Uterus (tissue), 2 donors: Measurements from ENCODE around the gene TNPO2.

Experiments used
- POLR2A ChIP-seq, 2 donors: fragments of 450-650 bp; IDR thresholded peaks; one replicate each; pipeline ENCODE4 v1.6.1; 2016; ENCODE audit warnings: antibody characterized with exemption in 2 of 2, mild to moderate bottlenecking in 1 of 2, moderate library complexity in 1 of 2
- TF ChIP-seq, protein P1 (sequence below), 4 experiments: fragments of 200-600 bp in 2 of 4; fragments of 450-650 bp in 2 of 4; sonication (generic) in 2 of 4; IDR thresholded peaks; one replicate each; pipeline ENCODE4 v1.5.1; 2016 to 2019; ENCODE audit warnings: antibody characterized with exemption in 4 of 4, mild to moderate bottlenecking in 2 of 4, moderate library complexity in 1 of 4

DNA sequence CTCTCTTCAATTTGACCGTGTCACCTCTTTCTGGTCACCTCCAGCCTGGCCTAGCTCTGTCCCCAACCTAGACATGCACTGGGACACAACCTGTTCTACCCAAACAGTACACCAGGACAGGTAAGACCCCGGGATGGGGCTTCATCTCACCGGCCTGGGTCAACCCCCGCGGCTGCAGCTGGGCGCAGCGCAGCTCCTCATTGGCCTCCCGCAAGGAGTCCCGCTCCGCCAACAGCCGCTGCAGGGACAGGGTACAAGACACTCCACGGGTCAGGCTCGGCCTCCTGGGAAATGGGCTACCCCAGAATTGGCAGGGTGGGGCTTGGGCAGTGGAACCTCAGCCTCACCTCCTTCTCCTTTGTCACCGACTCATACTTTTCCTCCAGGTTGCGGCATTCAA, 43.9 kb upstream of the TNPO2 start:
- TF ChIP-seq, protein P1, sequence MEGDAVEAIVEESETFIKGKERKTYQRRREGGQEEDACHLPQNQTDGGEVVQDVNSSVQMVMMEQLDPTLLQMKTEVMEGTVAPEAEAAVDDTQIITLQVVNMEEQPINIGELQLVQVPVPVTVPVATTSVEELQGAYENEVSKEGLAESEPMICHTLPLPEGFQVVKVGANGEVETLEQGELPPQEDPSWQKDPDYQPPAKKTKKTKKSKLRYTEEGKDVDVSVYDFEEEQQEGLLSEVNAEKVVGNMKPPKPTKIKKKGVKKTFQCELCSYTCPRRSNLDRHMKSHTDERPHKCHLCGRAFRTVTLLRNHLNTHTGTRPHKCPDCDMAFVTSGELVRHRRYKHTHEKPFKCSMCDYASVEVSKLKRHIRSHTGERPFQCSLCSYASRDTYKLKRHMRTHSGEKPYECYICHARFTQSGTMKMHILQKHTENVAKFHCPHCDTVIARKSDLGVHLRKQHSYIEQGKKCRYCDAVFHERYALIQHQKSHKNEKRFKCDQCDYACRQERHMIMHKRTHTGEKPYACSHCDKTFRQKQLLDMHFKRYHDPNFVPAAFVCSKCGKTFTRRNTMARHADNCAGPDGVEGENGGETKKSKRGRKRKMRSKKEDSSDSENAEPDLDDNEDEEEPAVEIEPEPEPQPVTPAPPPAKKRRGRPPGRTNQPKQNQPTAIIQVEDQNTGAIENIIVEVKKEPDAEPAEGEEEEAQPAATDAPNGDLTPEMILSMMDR (IDR thresholded peaks at IDR 0.05), result no peak
- no peak for TF ChIP-seq POLR2A (IDR thresholded peaks at IDR 0.05)
